HEK293 (cell line): Measurements from ENCODE around the gene KDELR1.

ENCODE experiments used
- AEBP2 ChIP-seq: fragments of 450-650 bp; formaldehyde crosslinking; IDR thresholded peaks from 2 replicates; pipeline ENCODE4 v1.5.1; 2016; ENCODE audit warnings: missing biosample characterization, missing genetic modification characterization, borderline replicate concordance
- BCL6B ChIP-seq: fragments of 450-650 bp; formaldehyde crosslinking; IDR thresholded peaks from 2 replicates; pipeline ENCODE4 v1.5.1; 2017; ENCODE audit warnings: missing biosample characterization, missing genetic modification characterization
- CTCF ChIP-seq: fragments of 450-650 bp; formaldehyde crosslinking; IDR thresholded peaks from 2 replicates; pipeline ENCODE4 v1.5.1; 2016; ENCODE audit warnings: missing biosample characterization, missing genetic modification characterization
- FEZF1 ChIP-seq: fragments of 450-650 bp; formaldehyde crosslinking; IDR thresholded peaks from 2 replicates; pipeline ENCODE4 v1.5.1; 2016; ENCODE audit warnings: missing biosample characterization, missing genetic modification characterization
- GLIS2 ChIP-seq: fragments of 450-650 bp; formaldehyde crosslinking; IDR thresholded peaks from 2 replicates; pipeline ENCODE4 v1.5.1; 2016; ENCODE audit warnings: missing biosample characterization, missing genetic modification characterization
- HOXD13 ChIP-seq: sonication (generic); formaldehyde crosslinking; IDR thresholded peaks from 2 replicates; pipeline ENCODE4 v1.8.0; 2022; ENCODE audit warnings: missing genetic modification reagents, borderline replicate concordance
- INSM2 ChIP-seq: fragments of 450-650 bp; formaldehyde crosslinking; IDR thresholded peaks from 2 replicates; pipeline ENCODE4 v1.5.1; 2016; ENCODE audit warnings: missing biosample characterization, missing genetic modification characterization
- KLF17 ChIP-seq: fragments of 450-650 bp; formaldehyde crosslinking; IDR thresholded peaks from 2 replicates; pipeline ENCODE4 v1.5.1; 2016; ENCODE audit warnings: missing biosample characterization, missing genetic modification characterization
- MZF1 ChIP-seq: fragments of 450-650 bp; formaldehyde crosslinking; IDR thresholded peaks from 2 replicates; pipeline ENCODE4 v1.5.1; 2017; ENCODE audit warnings: missing biosample characterization, missing genetic modification characterization, borderline replicate concordance
- PATZ1 ChIP-seq: fragments of 450-650 bp; formaldehyde crosslinking; IDR thresholded peaks from 2 replicates; pipeline ENCODE4 v1.5.1; 2016; ENCODE audit warnings: missing biosample characterization, missing genetic modification characterization
- TCF7L2 ChIP-seq: IDR thresholded peaks from 2 replicates; pipeline ENCODE4 v1.6.1; 2011; ENCODE audit warnings: low read depth, mild to moderate bottlenecking, inconsistent platforms, low read length, moderate library complexity, borderline replicate concordance
- ZBTB7A ChIP-seq: fragments of 450-650 bp; formaldehyde crosslinking; IDR thresholded peaks from 2 replicates; pipeline ENCODE4 v1.5.1; 2016; ENCODE audit warnings: low read depth, missing biosample characterization, missing genetic modification characterization
- ZBTB8A ChIP-seq: fragments of 450-650 bp; formaldehyde crosslinking; IDR thresholded peaks from 2 replicates; pipeline ENCODE4 v1.5.1; 2016; ENCODE audit warnings: missing biosample characterization, missing genetic modification characterization
- ZFHX2 ChIP-seq: fragments of 450-650 bp; formaldehyde crosslinking; conservative IDR thresholded peaks from 2 replicates; pipeline ENCODE4 v1.5.1; 2016; ENCODE audit warnings: missing biosample characterization, missing genetic modification characterization
- ZNF132 ChIP-seq: fragments of 450-650 bp; formaldehyde crosslinking; IDR thresholded peaks from 2 replicates; pipeline ENCODE4 v1.5.1; 2017; ENCODE audit warnings: missing biosample characterization, missing genetic modification characterization, borderline replicate concordance
- ZNF157 ChIP-seq: fragments of 450-650 bp; formaldehyde crosslinking; IDR thresholded peaks from 2 replicates; pipeline ENCODE4 v1.5.1; 2016; ENCODE audit warnings: missing biosample characterization, missing genetic modification characterization
- ZNF18 ChIP-seq: fragments of 450-650 bp; formaldehyde crosslinking; IDR thresholded peaks from 2 replicates; pipeline ENCODE4 v1.5.1; 2016; ENCODE audit warnings: missing biosample characterization, missing genetic modification characterization
- ZNF2 ChIP-seq: fragments of 450-650 bp; formaldehyde crosslinking; IDR thresholded peaks from 2 replicates; pipeline ENCODE4 v1.5.1; 2016; ENCODE audit warnings: missing biosample characterization, missing genetic modification characterization
- ZNF221 ChIP-seq: fragments of 450-650 bp; formaldehyde crosslinking; IDR thresholded peaks from 2 replicates; pipeline ENCODE4 v1.5.1; 2017; ENCODE audit warnings: missing biosample characterization, missing genetic modification characterization, borderline replicate concordance
- ZNF350 ChIP-seq: fragments of 450-650 bp; formaldehyde crosslinking; IDR thresholded peaks from 2 replicates; pipeline ENCODE4 v1.5.0; 2017; ENCODE audit warnings: missing biosample characterization, mild to moderate bottlenecking, missing genetic modification characterization
- ZNF596 ChIP-seq: fragments of 450-650 bp; IDR thresholded peaks from 2 replicates; pipeline ENCODE4 v1.5.0; 2018; ENCODE audit warnings: missing biosample characterization, mild to moderate bottlenecking, missing genetic modification characterization, moderate library complexity
- ZNF623 ChIP-seq: fragments of 450-650 bp; formaldehyde crosslinking; IDR thresholded peaks from 2 replicates; pipeline ENCODE4 v1.5.1; 2016; ENCODE audit warnings: missing biosample characterization, missing genetic modification characterization
- ZNF624 ChIP-seq: fragments of 450-650 bp; formaldehyde crosslinking; IDR thresholded peaks from 2 replicates; pipeline ENCODE4 v1.5.1; 2017; ENCODE audit warnings: missing biosample characterization, missing genetic modification characterization
- ZNF654 ChIP-seq: fragments of 450-650 bp; formaldehyde crosslinking; IDR thresholded peaks from 2 replicates; pipeline ENCODE4 v1.5.1; 2016; ENCODE audit warnings: low read depth, missing biosample characterization, missing genetic modification characterization
- ZSCAN30 ChIP-seq: fragments of 450-650 bp; IDR thresholded peaks from 2 replicates; pipeline ENCODE4 v1.5.1; 2018; ENCODE audit warnings: missing biosample characterization, mild to moderate bottlenecking, missing genetic modification characterization, moderate library complexity

The KDELR1 gene

GRCh38 chr19:48391100-48392005 lies at the start of gene KDELR1 (continued):
- TF ChIP-seq ZNF2 (tag by site-specific recombination) (no peak), ZFHX2 (peak; percentile 12; the same call in 1 of the 2 replicates), ZNF624 (tag by site-specific recombination) (no peak), GLIS2 (tag by site-specific recombination) (peak; percentile 82), ZNF596 (tag by site-specific recombination) (no peak), MZF1 (tag by site-specific recombination) (no peak), ZNF623 (tag by site-specific recombination) (0 out of 2 replicates have a peak, but pooled peaks have one; percentile 21), PATZ1 (peak; percentile 85), ZNF132 (no peak), TCF7L2 (no peak), ZBTB7A (tag by site-specific recombination) (no peak; the same call in 1 of the 2 replicates), BCL6B (tag by site-specific recombination) (no peak), HOXD13 (CRISPR knock-in tag) (no peak), AEBP2 (no peak), ZNF18 (tag by site-specific recombination) (no peak), ZSCAN30 (tag by site-specific recombination) (no peak), INSM2 (tag by site-specific recombination) (no peak), FEZF1 (tag by site-specific recombination) (no peak), ZNF157 (tag by site-specific recombination) (no peak), ZNF654 (tag by site-specific recombination) (no peak), ZBTB8A (tag by site-specific recombination) (no peak), ZNF350 (no peak), CTCF (tag by site-specific recombination) (peak; percentile 95), KLF17 (tag by site-specific recombination) (peak; percentile 23; the same call in 1 of the 2 replicates), ZNF221 (tag by site-specific recombination) (no peak)
